OCI-LY7 (cell line): ENCODE measurements around the gene KRT3.

Experiments
- EZH2phosphoT487 ChIP-seq: fragments of 200-600 bp; sonication (generic); IDR thresholded peaks from 2 replicates; pipeline ENCODE4 v1.6.1; 2018; ENCODE audit warnings: low read depth, borderline replicate concordance, mild to moderate bottlenecking, mixed run types, antibody characterized with exemption, low read length, moderate library complexity, mixed read lengths
- TF ChIP-seq, protein P1 (sequence below): fragments of 200-600 bp; sonication (generic); conservative IDR thresholded peaks from 2 replicates; pipeline ENCODE4 v1.5.1; 2014; ENCODE audit warnings: mild to moderate bottlenecking, antibody characterized with exemption, low read length, moderate library complexity, mixed read lengths

DNA sequence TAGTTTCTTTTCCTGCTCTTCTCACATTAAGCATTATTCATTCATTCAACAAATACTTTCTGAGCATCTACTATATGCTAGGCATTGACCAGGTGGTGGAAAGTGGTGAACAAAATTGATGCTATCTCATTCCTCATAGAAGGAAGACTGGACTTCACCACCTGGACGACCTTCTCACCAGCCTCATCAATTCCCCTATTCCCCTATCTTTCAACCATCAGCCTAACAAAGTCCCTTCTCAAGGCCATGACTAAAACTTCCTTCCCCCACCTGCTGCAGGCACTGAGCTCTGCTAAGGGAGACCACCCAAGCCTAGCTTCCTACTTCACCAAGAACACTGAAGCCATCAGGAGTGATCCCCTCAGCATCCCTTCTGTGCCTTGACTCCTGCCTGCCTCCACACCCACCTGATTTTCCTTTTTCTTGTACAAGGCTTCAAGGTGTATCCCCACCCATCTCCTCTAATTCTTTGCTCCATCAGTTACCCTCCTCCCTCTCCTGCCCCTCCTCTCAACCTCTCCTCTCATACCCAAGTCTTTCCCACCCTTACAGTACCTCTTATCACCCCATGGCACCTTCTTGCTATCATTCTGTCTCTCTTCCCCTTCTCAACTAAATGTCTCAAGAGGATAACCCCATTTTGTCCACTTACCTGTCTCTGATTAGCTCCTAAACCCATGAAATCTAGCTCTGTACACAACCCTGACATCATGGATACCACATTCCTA, 38.3 kb downstream of the KRT3 start:
- TF ChIP-seq, protein P1, sequence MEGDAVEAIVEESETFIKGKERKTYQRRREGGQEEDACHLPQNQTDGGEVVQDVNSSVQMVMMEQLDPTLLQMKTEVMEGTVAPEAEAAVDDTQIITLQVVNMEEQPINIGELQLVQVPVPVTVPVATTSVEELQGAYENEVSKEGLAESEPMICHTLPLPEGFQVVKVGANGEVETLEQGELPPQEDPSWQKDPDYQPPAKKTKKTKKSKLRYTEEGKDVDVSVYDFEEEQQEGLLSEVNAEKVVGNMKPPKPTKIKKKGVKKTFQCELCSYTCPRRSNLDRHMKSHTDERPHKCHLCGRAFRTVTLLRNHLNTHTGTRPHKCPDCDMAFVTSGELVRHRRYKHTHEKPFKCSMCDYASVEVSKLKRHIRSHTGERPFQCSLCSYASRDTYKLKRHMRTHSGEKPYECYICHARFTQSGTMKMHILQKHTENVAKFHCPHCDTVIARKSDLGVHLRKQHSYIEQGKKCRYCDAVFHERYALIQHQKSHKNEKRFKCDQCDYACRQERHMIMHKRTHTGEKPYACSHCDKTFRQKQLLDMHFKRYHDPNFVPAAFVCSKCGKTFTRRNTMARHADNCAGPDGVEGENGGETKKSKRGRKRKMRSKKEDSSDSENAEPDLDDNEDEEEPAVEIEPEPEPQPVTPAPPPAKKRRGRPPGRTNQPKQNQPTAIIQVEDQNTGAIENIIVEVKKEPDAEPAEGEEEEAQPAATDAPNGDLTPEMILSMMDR = no peak
- TF ChIP-seq EZH2phosphoT487 = no peak
